IMR-90 (cell line): ENCODE results near the gene CDC42BPG. TPM values are rescaled to one million over a fixed set of nuclear protein-coding genes. Genes with fewer than 3 reads are reported as not detected.

Experiments used
- ATAC-seq: fragments of 200-7000 bp; cut with Tn5 transposase; 2 replicates; pipeline ENCODE4 v1.9.1; 2020; ENCODE audit warnings: low read depth, mild to moderate bottlenecking, moderate library complexity
- BruUV-seq: library from RNA; stranded (reverse); fragments of 400-500 nt; replicated peaks from 2 replicates; lab custom pipeline; 2021; lab: Mats Ljungman, UMichigan
- CTCF ChIA-PET: fragments of 300-600 bp; formaldehyde crosslinking; extraction: SDS; loops from one replicate; lab custom pipeline; 2021; ENCODE audit warnings: antibody characterized with exemption; lab: Yijun Ruan, JAX
- POLR2A ChIA-PET: fragments of 300-600 bp; sonication (Branson Sonifier 250); formaldehyde crosslinking; loops from one replicate; lab custom pipeline; 2022; ENCODE audit warnings: antibody characterized with exemption; ENCODE audit not compliant: unreplicated experiment; lab: Charles Lee
- DNase-seq: peaks from one replicate; pipeline ENCODE4 v3.0.0; 2013
- H2AFZ ChIP-seq: replicated peaks from 2 replicates; pipeline ENCODE3; 2013; ENCODE audit warnings: low read length, mild to moderate bottlenecking; ENCODE audit not compliant: poor library complexity
- H2AK5ac ChIP-seq: 2 replicates; pipeline ENCODE4 v1.6.1; 2013; ENCODE audit warnings: low read depth, low read length, inconsistent platforms
- H2AK9ac ChIP-seq: replicated peaks from 2 replicates; pipeline ENCODE3; 2013; ENCODE audit warnings: mild to moderate bottlenecking, low read depth, low read length, moderate library complexity; ENCODE audit not compliant: poor library complexity
- H2BK120ac ChIP-seq: 2 replicates; pipeline ENCODE4 v1.6.1; 2013; ENCODE audit warnings: low read depth, low read length, inconsistent platforms
- H2BK15ac ChIP-seq: 3 replicates; pipeline ENCODE4 v1.6.1; 2013; ENCODE audit warnings: low read depth, low read length, inconsistent platforms
- H2BK20ac ChIP-seq: 2 replicates; pipeline ENCODE4 v1.6.1; 2013; ENCODE audit warnings: low read depth, mild to moderate bottlenecking, inconsistent platforms, low read length, moderate library complexity
- H2BK5ac ChIP-seq: 2 replicates; pipeline ENCODE4 v1.6.1; 2013; ENCODE audit warnings: mild to moderate bottlenecking, low read depth, low read length, inconsistent platforms; ENCODE audit not compliant: poor library complexity, severe bottlenecking
- H3K14ac ChIP-seq: replicated peaks from 2 replicates; pipeline ENCODE4 v1.6.1; 2013; ENCODE audit warnings: low read depth, low read length, inconsistent platforms
- H3K18ac ChIP-seq: 2 replicates; pipeline ENCODE4 v1.6.1; 2013; ENCODE audit warnings: low read depth, low read length, control low read depth
- H3K23ac ChIP-seq: 2 replicates; pipeline ENCODE4 v1.6.1; 2013; ENCODE audit warnings: low read depth, low read length, inconsistent platforms
- H3K27ac ChIP-seq: 2 replicates; pipeline ENCODE4 v1.5.1; 2013; ENCODE audit warnings: mild to moderate bottlenecking, control low read depth, low read length; ENCODE audit not compliant: insufficient read depth
- H3K27me3 ChIP-seq: 2 replicates; pipeline ENCODE4 v1.6.1; 2013; ENCODE audit warnings: low read length; ENCODE audit not compliant: control insufficient read depth, insufficient read depth
- H3K36me3 ChIP-seq: 2 replicates; pipeline ENCODE4 v1.6.1; 2013; ENCODE audit warnings: low read length, mixed read lengths; ENCODE audit not compliant: control insufficient read depth, insufficient read depth
- H3K4ac ChIP-seq: 2 replicates; pipeline ENCODE4 v1.6.1; 2013; ENCODE audit warnings: low read depth, low read length, inconsistent platforms
- H3K4me1 ChIP-seq: 2 replicates; pipeline ENCODE4 v1.6.1; 2013; ENCODE audit warnings: low read length, mixed read lengths; ENCODE audit not compliant: control insufficient read depth, insufficient read depth
- H3K4me2 ChIP-seq: 2 replicates; pipeline ENCODE4 v1.6.1; 2013; ENCODE audit warnings: low read depth, mild to moderate bottlenecking, control low read depth, low read length, moderate library complexity
- H3K4me3 ChIP-seq: 2 replicates; pipeline ENCODE4 v1.5.1; 2013; ENCODE audit warnings: low read depth, mild to moderate bottlenecking, control low read depth, low read length, moderate library complexity; ENCODE audit not compliant: insufficient read depth
- H3K56ac ChIP-seq: 2 replicates; pipeline ENCODE4 v1.6.1; 2013; ENCODE audit warnings: low read length, inconsistent platforms; ENCODE audit not compliant: insufficient read depth; ENCODE audit errors: extremely low read depth
- H3K79me1 ChIP-seq, 2 experiments: 2 replicates each; pipeline ENCODE4 v1.6.1; 2013; ENCODE audit warnings: low read length in 2 of 2, inconsistent platforms in 1 of 2, low read depth in 1 of 2
- H3K9ac ChIP-seq: 2 replicates; pipeline ENCODE4 v1.6.1; 2013; ENCODE audit warnings: low read depth, low read length, control low read depth
- H3K9me1 ChIP-seq: 2 replicates; pipeline ENCODE4 v1.6.1; 2013; ENCODE audit warnings: low read length, inconsistent platforms; ENCODE audit not compliant: insufficient read depth
- H3K9me3 ChIP-seq: 2 replicates; pipeline ENCODE4 v1.6.1; 2013; ENCODE audit warnings: low read length; ENCODE audit not compliant: control insufficient read depth, insufficient read depth
- H4K20me1 ChIP-seq: 2 replicates; pipeline ENCODE4 v1.6.1; 2013; ENCODE audit warnings: low read length, inconsistent platforms; ENCODE audit not compliant: insufficient read depth
- H4K5ac ChIP-seq: 2 replicates; pipeline ENCODE4 v1.6.1; 2013; ENCODE audit warnings: mild to moderate bottlenecking, low read depth, low read length, control low read depth
- H4K8ac ChIP-seq, 2 experiments: 2 replicates each; pipeline ENCODE4 v1.6.1; 2013; ENCODE audit warnings: low read depth in 2 of 2, low read length in 2 of 2, control low read depth in 1 of 2, inconsistent platforms in 1 of 2
- H4K91ac ChIP-seq: 2 replicates; pipeline ENCODE4 v1.6.1; 2013; ENCODE audit warnings: low read depth, low read length, inconsistent platforms; ENCODE audit not compliant: insufficient read depth
- BHLHE40 ChIP-seq: fragments of 150-350 bp; IDR thresholded peaks from 2 replicates; pipeline ENCODE4 v1.6.1; 2016; ENCODE audit warnings: mild to moderate bottlenecking, low read depth, low read length
- CHD1 ChIP-seq: IDR thresholded peaks from 2 replicates; pipeline ENCODE4 v1.6.1; 2012; ENCODE audit warnings: low read depth, low read length, improper control_type of control experiment
- CTCF ChIP-seq: conservative IDR thresholded peaks from 2 replicates; pipeline ENCODE4 v1.5.1; 2012; ENCODE audit warnings: mild to moderate bottlenecking, low read depth, low read length, improper control_type of control experiment
- FOS ChIP-seq: fragments of 150-350 bp; IDR thresholded peaks from 2 replicates; pipeline ENCODE4 v1.6.1; 2016; ENCODE audit warnings: low read depth, low read length
- MXI1 ChIP-seq: IDR thresholded peaks from 2 replicates; pipeline ENCODE4 v1.6.1; 2012; ENCODE audit warnings: low read depth, mild to moderate bottlenecking, low read length, moderate library complexity, borderline replicate concordance
- POLR2A ChIP-seq: IDR thresholded peaks from 2 replicates; pipeline ENCODE4 v1.6.1; 2012; ENCODE audit warnings: mild to moderate bottlenecking, low read depth, low read length
- RFX5 ChIP-seq: IDR thresholded peaks from 2 replicates; pipeline ENCODE4 v1.8.0; 2012; ENCODE audit warnings: low read depth, mild to moderate bottlenecking, low read length, moderate library complexity
- SMC3 ChIP-seq: fragments of 150-350 bp; IDR thresholded peaks from 2 replicates; pipeline ENCODE4 v1.6.1; 2016; ENCODE audit warnings: low read depth, mild to moderate bottlenecking, antibody characterized with exemption, low read length, moderate library complexity
- WGBS, 2 experiments: methylation state at CpG; one replicate each; pipeline versions ENCODE4 v1.1.5 to v1.1.7; 2013; ENCODE audit warnings: missing lambda C conversion rate in 2 of 2; ENCODE audit not compliant: insufficient read length in 1 of 2; ENCODE audit errors: extremely low coverage in 2 of 2; 5-methylcytosine and 5-hydroxymethylcytosine counted together
- dilution Hi-C: fragments of 300-500 bp; cut with HindIII; formaldehyde crosslinking; loops from one replicate; pipeline ENCODE4 v1.14.3; 2018; ENCODE audit warnings: low sequenced_read_pairs; ENCODE audit not compliant: unreplicated experiment
- in situ Hi-C: fragments of 300-500 bp; cut with MboI; formaldehyde crosslinking; loops from 3 replicates; pipeline ENCODE4 v1.14.3; 2019; ENCODE audit warnings: low sequenced_read_pairs, inconsistent platforms, mixed read lengths
- intact Hi-C: fragments of 100-400 bp; cut with micrococcal nuclease; formaldehyde crosslinking; loops from 2 replicates; pipeline ENCODE4 v1.10.0; 2022
- polyA plus RNA-seq, 3 experiments: library from polyadenylated mRNA; depleted of rRNA; stranded (reverse); fragments of >200 nt; gene quantifications; 2 replicates each; pipeline ENCODE4 v1.2.3, GENCODE V29; 2012; ENCODE audit warnings: low replicate concordance in 1 of 3
- total RNA-seq: library from RNA; depleted of rRNA; stranded (reverse); fragments of >200 nt; gene quantifications from 2 replicates; pipeline ENCODE4 v1.2.3, GENCODE V29; 2012
- TF ChIP-seq, protein P1 (sequence below): fragments of 150-350 bp; IDR thresholded peaks from 2 replicates; pipeline ENCODE4 v1.6.1; 2017; ENCODE audit warnings: mild to moderate bottlenecking, antibody characterized with exemption, low read length, low read depth

Gene CDC42BPG
- total and polyA plus RNA-seq, 2 of the 4 experiments (the other 2 are of a cell fraction): under 0.01 to 0.12 TPM

DNA sequence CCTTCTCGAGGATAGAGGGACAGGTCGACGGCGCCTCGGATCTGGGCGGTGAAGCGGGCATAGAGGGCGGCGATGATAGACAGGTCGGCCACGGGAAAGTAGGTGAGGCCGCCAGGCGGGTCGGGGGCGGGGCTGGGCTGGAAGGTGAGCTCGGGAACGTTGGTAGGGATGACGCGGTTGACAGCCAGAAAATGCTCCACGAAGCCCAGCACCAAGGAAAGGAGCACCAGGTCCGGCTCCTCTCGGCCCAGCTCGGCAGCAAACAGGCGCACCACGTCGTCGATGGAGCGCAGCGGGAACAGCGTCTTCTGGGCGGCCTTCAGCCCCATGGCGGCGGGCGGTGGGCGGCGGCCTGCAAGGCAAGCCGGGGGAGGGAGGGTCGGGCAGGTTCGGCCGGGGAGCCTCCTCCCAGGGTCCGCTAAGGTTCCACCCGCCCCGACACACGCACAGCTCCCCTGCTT lies 34.6 kb downstream of the CDC42BPG start:
- Histone ChIP-seq H3K56ac (0 out of 2 replicates have a peak overlapping the region, but pooled peaks have one; percentile 27), H3K27me3 (no peaks in the 10 kb centered on the region), H2BK15ac (no peak overlapping the region), H3K36me3 (peaks cover 19% of the 10 kb centered on the region), H3K4ac (peak overlapping the region; percentile 53), H3K9ac (peak overlapping the region; percentile 67), H3K4me1 (peaks cover 5% of the 10 kb centered on the region), H2AK5ac (peak overlapping the region; percentile 68), H3K23ac (peak overlapping the region; percentile 38; the same call in 1 of the 2 replicates), H3K4me3 (peak overlapping the region; percentile 65), H2BK5ac (no peak overlapping the region), H3K9me1 (peaks cover 13% of the 10 kb centered on the region), H3K4me2 (peak overlapping the region; percentile 92), H2BK120ac (no peak overlapping the region), H3K14ac (peak overlapping the region; percentile 87; the same call in 1 of the 2 replicates), H4K91ac (no peak overlapping the region), H3K27ac (peak overlapping the region; percentile 39; the same call in 1 of the 2 replicates), H2AK9ac (peak overlapping the region; percentile 95), H3K18ac (no peak overlapping the region), H2AFZ (peak overlapping the region; percentile 92), H4K5ac (no peak overlapping the region; the same call in 1 of the 2 replicates), H4K20me1 (no peaks in the 10 kb centered on the region), H4K8ac (peak overlapping the region; percentile 6 to 64; a peak in 1 of 4 replicates), H3K79me1 (peaks cover 0 to 33% of the 10 kb centered on the region in 2 experiments; a peak in 3 of 4 replicates), H3K9me3 (no peaks in the 10 kb centered on the region), H2BK20ac (no peak overlapping the region)
- TF ChIP-seq CTCF: no peak
- TF ChIP-seq MXI1: no peak
- TF ChIP-seq FOS: no peak
- TF ChIP-seq RFX5: no peak
- TF ChIP-seq, protein P1, sequence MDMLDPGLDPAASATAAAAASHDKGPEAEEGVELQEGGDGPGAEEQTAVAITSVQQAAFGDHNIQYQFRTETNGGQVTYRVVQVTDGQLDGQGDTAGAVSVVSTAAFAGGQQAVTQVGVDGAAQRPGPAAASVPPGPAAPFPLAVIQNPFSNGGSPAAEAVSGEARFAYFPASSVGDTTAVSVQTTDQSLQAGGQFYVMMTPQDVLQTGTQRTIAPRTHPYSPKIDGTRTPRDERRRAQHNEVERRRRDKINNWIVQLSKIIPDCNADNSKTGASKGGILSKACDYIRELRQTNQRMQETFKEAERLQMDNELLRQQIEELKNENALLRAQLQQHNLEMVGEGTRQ: no peak
- TF ChIP-seq BHLHE40: no peak
- no peak for TF ChIP-seq SMC3
- TF ChIP-seq CHD1: no peak
- TF ChIP-seq POLR2A: no peak
- DNase-seq (no peak), ATAC-seq (peak; percentile 16)
- no TSS peak for BruUV-seq
- POLR2A ChIA-PET: no interaction called here
- intact Hi-C loops (no loop called here), in situ Hi-C loops (no loop called here), dilution Hi-C loops (no loop called here)
- CTCF ChIA-PET: interaction anchor here (0.6 kb wide), 1 partner anchor 38 kb away, joined by 4 read pairs; no protein-coding TSS in a partner anchor
- WGBS, 2 experiments: 8% methylated on average over 17 of the region's 44 CpGs; no CpG with 5 or more reads in 1 of the 2 experiments
